HCT116 (cell line): ENCODE data around the gene IQSEC3. TPM values are rescaled to one million over a fixed set of nuclear protein-coding genes. Genes with fewer than 3 reads are reported as not detected.

ENCODE experiments used
- ATAC-seq: fragments of 200-7000 bp; cut with Tn5 transposase; 2 replicates; pipeline ENCODE4 v1.9.1; 2020; ENCODE audit warnings: mild to moderate bottlenecking, moderate library complexity
- BruUV-seq: library from RNA; stranded (reverse); fragments of 400-500 nt; replicated peaks from 2 replicates; lab custom pipeline; 2021; lab: Mats Ljungman, UMichigan
- CTCF ChIA-PET: fragments of 300-600 bp; sonication (Branson Sonifier 250); formaldehyde crosslinking; loops from one replicate; lab custom pipeline; 2021; ENCODE audit warnings: antibody characterized with exemption; lab: Charles Lee
- POLR2A ChIA-PET: fragments of 300-600, 350-600 bp; sonication (Branson Sonifier 250); formaldehyde crosslinking; loops from one replicate; lab custom pipeline; 2021; ENCODE audit warnings: antibody characterized with exemption; lab: Charles Lee
- RAD21 ChIA-PET, 2 experiments: fragments of 300-600 bp; sonication (Branson Sonifier 250); formaldehyde crosslinking; loops; one replicate each; lab custom pipeline; 2023; ENCODE audit warnings: low total read pairs in 2 of 2; ENCODE audit not compliant: uncharacterized antibody in 2 of 2, unreplicated experiment in 2 of 2, low non-redundant PET in 1 of 2; lab: Charles Lee
- DNase-seq: peaks from one replicate; pipeline ENCODE4 v3.0.0-alpha.2; 2010; ENCODE audit warnings: low read depth, low spot score
- H2AFZ ChIP-seq: fragments of 200-600 bp; shearing (Covaris generic), sonication (generic); 2 replicates; pipeline ENCODE4 v1.6.1; 2017; ENCODE audit warnings: low read depth, mixed run types, mixed read lengths, antibody characterized with exemption, low read length; ENCODE audit not compliant: poor library complexity, severe bottlenecking
- H3K27ac ChIP-seq: 2 replicates; pipeline ENCODE4 v1.5.1; 2012; ENCODE audit warnings: low read depth, low read length
- H3K27me3 ChIP-seq: fragments of 200-600 bp; sonication (generic); 2 replicates; pipeline ENCODE4 v1.6.1; 2016; ENCODE audit warnings: mixed run types, low read length, mixed read lengths; ENCODE audit not compliant: insufficient read depth
- H3K36me3 ChIP-seq, 2 experiments: fragments of 200-500 bp in 1 of 2; fragments of 200-600 bp in 1 of 2; sonication (Bioruptor generic) in 1 of 2; sonication (generic) in 1 of 2; 2 replicates each; pipeline versions ENCODE4 v1.5.1 to v1.6.1; 2014 to 2016; ENCODE audit warnings: low read length in 2 of 2, inconsistent platforms in 1 of 2, mixed read lengths in 1 of 2, mixed run types in 1 of 2; ENCODE audit not compliant: insufficient read depth in 2 of 2, control insufficient read depth in 1 of 2
- H3K4me1 ChIP-seq, 2 experiments: fragments of 200-600 bp in 1 of 2; sonication (generic) in 1 of 2; 2 replicates each; pipeline versions ENCODE4 v1.5.1 to v1.6.1; 2012 to 2017; ENCODE audit warnings: low read length in 2 of 2, inconsistent platforms in 1 of 2, mild to moderate bottlenecking in 1 of 2, mixed read lengths in 1 of 2, mixed run types in 1 of 2, moderate library complexity in 1 of 2; ENCODE audit not compliant: insufficient read depth in 2 of 2, control insufficient read depth in 1 of 2
- H3K4me2 ChIP-seq: fragments of 200-600 bp; sonication (generic); 2 replicates; pipeline ENCODE4 v1.6.1; 2017; ENCODE audit warnings: mixed run types, low read length, mixed read lengths
- H3K4me3 ChIP-seq, 2 experiments: fragments of 200-600 bp in 1 of 2; sonication (generic) in 1 of 2; replicated peaks in 1 of 2; 2 replicates each; pipeline ENCODE4 v1.5.1; 2011 to 2016; ENCODE audit warnings: low read length in 2 of 2, control low read depth in 1 of 2, low read depth in 1 of 2, mild to moderate bottlenecking in 1 of 2, mixed read lengths in 1 of 2, mixed run types in 1 of 2
- H3K79me2 ChIP-seq: fragments of 200-600 bp; sonication (generic); 2 replicates; pipeline ENCODE4 v1.6.1; 2017; ENCODE audit warnings: mild to moderate bottlenecking, mixed run types, low read length, moderate library complexity, mixed read lengths; ENCODE audit not compliant: insufficient read depth
- H3K9ac ChIP-seq: fragments of 200-600 bp; sonication (generic); 2 replicates; pipeline ENCODE4 v1.6.1; 2016; ENCODE audit warnings: low read length, mixed read lengths
- H3K9me2 ChIP-seq: fragments of 200-600 bp; sonication (generic), shearing (Covaris generic); 2 replicates; pipeline ENCODE4 v1.6.1; 2017; ENCODE audit warnings: mixed run types, mild to moderate bottlenecking, moderate library complexity; ENCODE audit not compliant: insufficient read depth
- H3K9me3 ChIP-seq, 2 experiments: fragments of 200-500 bp in 1 of 2; fragments of 200-600 bp in 1 of 2; sonication (Bioruptor generic) in 1 of 2; sonication (generic) in 1 of 2; 2 replicates each; pipeline ENCODE4 v1.6.1; 2014 to 2017; ENCODE audit warnings: low read length in 2 of 2, mixed read lengths in 2 of 2, inconsistent platforms in 1 of 2, low read depth in 1 of 2, mild to moderate bottlenecking in 1 of 2, mixed run types in 1 of 2, moderate library complexity in 1 of 2; ENCODE audit not compliant: control insufficient read depth in 1 of 2, insufficient read depth in 1 of 2
- H4K20me1 ChIP-seq: fragments of 200-600 bp; sonication (generic), shearing (Covaris generic); 2 replicates; pipeline ENCODE4 v1.6.1; 2017; ENCODE audit warnings: mixed run types, mild to moderate bottlenecking, moderate library complexity; ENCODE audit not compliant: insufficient read depth
- CBX3 ChIP-seq: IDR thresholded peaks from 2 replicates; pipeline ENCODE4 v1.6.1; 2012; ENCODE audit warnings: low read depth
- EGR1 ChIP-seq: IDR thresholded peaks from 2 replicates; pipeline ENCODE4 v1.6.1; 2012; ENCODE audit warnings: low read depth
- ELF1 ChIP-seq: IDR thresholded peaks from 2 replicates; pipeline ENCODE4 v1.6.1; 2012; ENCODE audit warnings: low read depth, borderline replicate concordance
- POLR2A ChIP-seq: IDR thresholded peaks from 2 replicates; pipeline ENCODE4 v1.7.0; 2011; ENCODE audit warnings: borderline replicate concordance; ENCODE audit not compliant: insufficient read depth, insufficient read length; ENCODE audit errors: extremely low read depth
- POLR2AphosphoS5 ChIP-seq: IDR thresholded peaks from 2 replicates; pipeline ENCODE4 v1.6.1; 2011; ENCODE audit warnings: mild to moderate bottlenecking, low read depth, low read length, moderate library complexity
- SIN3A ChIP-seq: IDR thresholded peaks from 2 replicates; pipeline ENCODE4 v1.6.1; 2012; ENCODE audit warnings: low read depth
- SP1 ChIP-seq: IDR thresholded peaks from 2 replicates; pipeline ENCODE4 v1.6.1; 2012; ENCODE audit warnings: low read depth
- SRF ChIP-seq: IDR thresholded peaks from 2 replicates; pipeline ENCODE4 v1.6.1; 2012; ENCODE audit warnings: low read depth
- TCF7L2 ChIP-seq: IDR thresholded peaks from 2 replicates; pipeline ENCODE4 v1.7.0; 2011; ENCODE audit warnings: borderline replicate concordance, inconsistent platforms; ENCODE audit not compliant: insufficient read depth, insufficient read length; ENCODE audit errors: extremely low read depth
- ZNF274 ChIP-seq: fragments of 200-500 bp; sonication (Bioruptor generic); IDR thresholded peaks from 2 replicates; pipeline ENCODE4 v1.6.1; 2014; ENCODE audit warnings: mild to moderate bottlenecking, low read depth, low read length, inconsistent platforms
- intact Hi-C: fragments of 100-400 bp; cut with micrococcal nuclease; formaldehyde crosslinking; loops from 2 replicates; pipeline ENCODE4 v1.10.0; 2022
- total RNA-seq: library from RNA; stranded (reverse); gene quantifications from one replicate; pipeline ENCODE4 v1.2.1, GENCODE V29; 2021; ENCODE audit not compliant: unreplicated experiment
- TF ChIP-seq, protein P1 (sequence below): IDR thresholded peaks from 2 replicates; pipeline ENCODE4 v1.6.1; 2011; ENCODE audit warnings: mild to moderate bottlenecking, low read length, moderate library complexity; ENCODE audit not compliant: insufficient replicate concordance; ENCODE audit errors: extremely low read depth

The IQSEC3 gene
- total RNA-seq, 1 experiment from 2014 or later = not detected

GRCh38 chr12:147242-147641, 80.7 kb downstream of the IQSEC3 start:
- CTCF ChIA-PET = no interaction called here
- H3K36me3 ChIP-seq = no peaks in the 10 kb centered on the region
- H3K4me1 ChIP-seq = 0 out of 4 replicates have a peak, but pooled peaks cover 0 to 4% of the 10 kb centered on the region in 2 experiments
- H3K27ac ChIP-seq = no peak overlapping the region
- H2AFZ ChIP-seq = no peak overlapping the region
- no peaks in the 10 kb centered on the region for H3K9me2 ChIP-seq
- H3K4me3 ChIP-seq = no peak overlapping the region
- peaks cover 4% of the 10 kb centered on the region; the same call in 1 of the 2 replicates for H3K27me3 ChIP-seq
- no peak for DNase-seq
- no peak for ATAC-seq
- no peaks in the 10 kb centered on the region for H4K20me1 ChIP-seq
- BruUV-seq = no TSS peak
- no peaks in the 10 kb centered on the region for H3K9me3 ChIP-seq
- TF ChIP-seq EGR1 (no peak), TCF7L2 (no peak), ZNF274 (no peak), ELF1 (no peak), CBX3 (no peak), SIN3A (no peak), SRF (no peak), SP1 (no peak), POLR2A (no peak), POLR2AphosphoS5 (no peak)
- TF ChIP-seq, protein P1, sequence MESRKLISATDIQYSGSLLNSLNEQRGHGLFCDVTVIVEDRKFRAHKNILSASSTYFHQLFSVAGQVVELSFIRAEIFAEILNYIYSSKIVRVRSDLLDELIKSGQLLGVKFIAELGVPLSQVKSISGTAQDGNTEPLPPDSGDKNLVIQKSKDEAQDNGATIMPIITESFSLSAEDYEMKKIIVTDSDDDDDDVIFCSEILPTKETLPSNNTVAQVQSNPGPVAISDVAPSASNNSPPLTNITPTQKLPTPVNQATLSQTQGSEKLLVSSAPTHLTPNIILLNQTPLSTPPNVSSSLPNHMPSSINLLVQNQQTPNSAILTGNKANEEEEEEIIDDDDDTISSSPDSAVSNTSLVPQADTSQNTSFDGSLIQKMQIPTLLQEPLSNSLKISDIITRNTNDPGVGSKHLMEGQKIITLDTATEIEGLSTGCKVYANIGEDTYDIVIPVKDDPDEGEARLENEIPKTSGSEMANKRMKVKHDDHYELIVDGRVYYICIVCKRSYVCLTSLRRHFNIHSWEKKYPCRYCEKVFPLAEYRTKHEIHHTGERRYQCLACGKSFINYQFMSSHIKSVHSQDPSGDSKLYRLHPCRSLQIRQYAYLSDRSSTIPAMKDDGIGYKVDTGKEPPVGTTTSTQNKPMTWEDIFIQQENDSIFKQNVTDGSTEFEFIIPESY = no peak
- POLR2A ChIA-PET = interaction anchor here (0.9 kb wide), 1 partner anchor 10 kb away, joined by 3 read pairs; no protein-coding TSS in a partner anchor
- RAD21 ChIA-PET = no interaction called here
- intact Hi-C loops = no loop called here
- H3K9ac ChIP-seq = no peak overlapping the region
- H3K4me2 ChIP-seq = no peak overlapping the region
- no peaks in the 10 kb centered on the region for H3K79me2 ChIP-seq
